ENCODE measurements around the gene CCDC32.

DNA sequence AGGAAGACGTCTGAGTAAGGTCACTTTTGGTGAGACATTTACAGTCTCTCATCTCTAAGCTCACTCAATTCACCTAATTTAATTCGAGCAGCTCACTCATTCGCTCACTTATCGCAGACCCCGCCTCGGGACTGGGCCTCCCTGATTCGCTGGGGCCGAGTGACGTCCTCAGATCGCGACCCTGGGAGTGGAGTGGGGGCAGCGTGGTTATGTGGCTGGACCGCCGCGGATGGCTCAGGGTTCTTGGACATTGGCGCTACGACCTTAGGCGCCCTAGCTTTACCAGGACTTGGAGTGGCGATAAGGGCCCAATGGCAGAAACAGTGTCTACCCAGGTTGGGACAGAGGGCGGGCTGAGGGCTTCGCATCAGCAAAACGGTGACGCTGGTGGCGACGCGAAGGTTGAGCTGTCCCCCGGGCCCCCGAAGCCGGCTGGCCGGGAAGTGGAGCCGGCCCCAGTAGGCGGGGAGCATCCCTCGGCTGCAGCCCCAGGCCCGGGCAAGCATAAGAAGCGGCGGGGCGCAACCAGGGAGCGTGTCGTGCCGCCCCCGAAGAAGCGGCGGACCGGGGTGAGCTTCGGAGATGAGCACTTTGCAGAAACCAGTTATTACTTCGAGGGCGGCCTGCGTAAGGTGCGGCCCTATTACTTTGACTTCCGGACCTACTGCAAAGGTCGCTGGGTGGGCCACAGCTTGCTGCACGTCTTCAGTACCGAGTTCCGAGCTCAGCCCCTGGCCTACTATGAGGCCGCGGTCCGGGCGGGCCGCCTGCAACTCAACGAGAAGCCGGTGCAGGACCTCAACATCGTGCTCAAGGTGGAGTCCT, 4.5 kb upstream of the CCDC32 start, which contains the start of gene RPUSD2:
- TF ChIP-seq POLR2AphosphoS5 (IDR thresholded peaks at IDR 0.05) (peak; percentile 91 to 95 (median 95)), POLR2A (IDR thresholded peaks at IDR 0.05) (peak; percentile 62)
- TF ChIP-seq, protein P1, sequence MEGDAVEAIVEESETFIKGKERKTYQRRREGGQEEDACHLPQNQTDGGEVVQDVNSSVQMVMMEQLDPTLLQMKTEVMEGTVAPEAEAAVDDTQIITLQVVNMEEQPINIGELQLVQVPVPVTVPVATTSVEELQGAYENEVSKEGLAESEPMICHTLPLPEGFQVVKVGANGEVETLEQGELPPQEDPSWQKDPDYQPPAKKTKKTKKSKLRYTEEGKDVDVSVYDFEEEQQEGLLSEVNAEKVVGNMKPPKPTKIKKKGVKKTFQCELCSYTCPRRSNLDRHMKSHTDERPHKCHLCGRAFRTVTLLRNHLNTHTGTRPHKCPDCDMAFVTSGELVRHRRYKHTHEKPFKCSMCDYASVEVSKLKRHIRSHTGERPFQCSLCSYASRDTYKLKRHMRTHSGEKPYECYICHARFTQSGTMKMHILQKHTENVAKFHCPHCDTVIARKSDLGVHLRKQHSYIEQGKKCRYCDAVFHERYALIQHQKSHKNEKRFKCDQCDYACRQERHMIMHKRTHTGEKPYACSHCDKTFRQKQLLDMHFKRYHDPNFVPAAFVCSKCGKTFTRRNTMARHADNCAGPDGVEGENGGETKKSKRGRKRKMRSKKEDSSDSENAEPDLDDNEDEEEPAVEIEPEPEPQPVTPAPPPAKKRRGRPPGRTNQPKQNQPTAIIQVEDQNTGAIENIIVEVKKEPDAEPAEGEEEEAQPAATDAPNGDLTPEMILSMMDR (IDR thresholded peaks at IDR 0.05) = no peak

Data from breast epithelium (tissue), 3 donors.